CD4-positive, alpha-beta memory T cell (primary cell): Measurements from ENCODE around the gene TBL1XR1. TPM values are rescaled to one million over a fixed set of nuclear protein-coding genes. Genes with fewer than 3 reads are reported as not detected.

Experiments used
- CTCF ChIA-PET: fragments of 350-600 bp; sonication (Branson Sonifier 250); formaldehyde crosslinking; loops from one replicate; lab custom pipeline; 2021; ENCODE audit warnings: inconsistent platforms; ENCODE audit not compliant: partially characterized antibody; lab: Charles Lee
- POLR2A ChIA-PET: fragments of 350-600 bp; sonication (Branson Sonifier 250); formaldehyde crosslinking; loops from one replicate; lab custom pipeline; 2021; ENCODE audit not compliant: partially characterized antibody; lab: Charles Lee
- DNase-seq, 5 donors: peaks; one replicate each; pipeline versions ENCODE4 v3.0.0 to v3.0.0-alpha.2; 2020 to 2022; ENCODE audit warnings: mixed read lengths in 1 of 5
- H3K27ac ChIP-seq: one replicate; pipeline ENCODE4 v1.7.0; 2013; ENCODE audit warnings: low read depth, low read length
- H3K27me3 ChIP-seq: 2 replicates; pipeline ENCODE4 v1.7.0; 2013; ENCODE audit warnings: mild to moderate bottlenecking, low read length, moderate library complexity; ENCODE audit not compliant: insufficient read depth
- H3K36me3 ChIP-seq: 2 replicates; pipeline ENCODE4 v1.7.0; 2013; ENCODE audit warnings: mild to moderate bottlenecking, low read length, moderate library complexity; ENCODE audit not compliant: insufficient read depth
- H3K4me1 ChIP-seq: 2 replicates; pipeline ENCODE4 v1.7.0; 2013; ENCODE audit warnings: mild to moderate bottlenecking, low read length, moderate library complexity; ENCODE audit not compliant: insufficient read depth
- H3K4me3 ChIP-seq, 2 donors: one replicate each; pipeline ENCODE4 v1.7.0; 2013; ENCODE audit warnings: low read length in 2 of 2, mild to moderate bottlenecking in 1 of 2
- H3K9me3 ChIP-seq, 2 donors: one replicate each; pipeline ENCODE4 v1.7.0; 2013; ENCODE audit warnings: low read length in 2 of 2, control low read depth in 1 of 2; ENCODE audit not compliant: control insufficient read depth in 1 of 2
- H3K27ac Mint-ChIP-seq, 7 donors: one replicate each; pipeline ENCODE4 v1.8.0; 2020 to 2021; ENCODE audit warnings: mixed read lengths in 7 of 7, mild to moderate bottlenecking in 6 of 7, inconsistent platforms in 3 of 7, moderate library complexity in 3 of 7
- H3K27me3 Mint-ChIP-seq, 2 donors: one replicate each; pipeline ENCODE4 v1.8.0; 2020 to 2021; ENCODE audit warnings: mixed read lengths in 2 of 2
- H3K36me3 Mint-ChIP-seq, 2 donors: one replicate each; pipeline ENCODE4 v1.8.0; 2020 to 2021; ENCODE audit warnings: mixed read lengths in 2 of 2, inconsistent platforms in 1 of 2, mild to moderate bottlenecking in 1 of 2
- H3K4me1 Mint-ChIP-seq, 4 donors: one replicate each; pipeline ENCODE4 v1.8.0; 2020 to 2021; ENCODE audit warnings: mixed read lengths in 4 of 4, mild to moderate bottlenecking in 1 of 4
- H3K4me3 Mint-ChIP-seq, 8 donors: one replicate each; pipeline ENCODE4 v1.8.0; 2020 to 2021; ENCODE audit warnings: mixed read lengths in 8 of 8, mild to moderate bottlenecking in 7 of 8, moderate library complexity in 6 of 8, inconsistent platforms in 3 of 8
- H3K9me3 Mint-ChIP-seq, 8 donors: one replicate each; pipeline ENCODE4 v1.8.0; 2020 to 2021; ENCODE audit warnings: mixed read lengths in 8 of 8, mild to moderate bottlenecking in 5 of 8, inconsistent platforms in 3 of 8, moderate library complexity in 1 of 8
- intact Hi-C: fragments of 100-400 bp; cut with micrococcal nuclease; formaldehyde crosslinking; loops from one replicate; pipeline ENCODE4 v1.15.1; 2023
- polyA plus RNA-seq, 2 donors: library from polyadenylated mRNA; unstranded; fragments of 300-500 nt; fragmentation: Illumina TruSeq; gene quantifications; one replicate each; pipeline ENCODE4 v1.2.3, GENCODE V29; 2021
- total RNA-seq, 2 experiments: library from RNA; stranded (reverse); gene quantifications; one replicate each; pipeline ENCODE4 v1.2.3, GENCODE V29; 2021

The TBL1XR1 gene
- total and polyA plus RNA-seq, 4 experiments from 2014 or later = 20.1 to 172 (median 100) TPM

GRCh38 chr3:177147790-177148189 is 49.5 kb downstream of the TBL1XR1 start:
- Mint-ChIP-seq H3K4me1 (peaks cover 66 to 92% (median 75%) of the 10 kb centered on the region in 4 donors), H3K36me3 (peaks cover 0 to 4% of the 10 kb centered on the region in 2 donors), H3K27me3 (no peaks in the 10 kb centered on the region), H3K9me3 (no peaks in the 10 kb centered on the region), H3K27ac (peak overlapping the region; percentile 20 to 94 (median 89)), H3K4me3 (peak overlapping the region in 4 of 8 donors; percentile 33 to 78 (median 75))
- Histone ChIP-seq H3K9me3 (no peaks in the 10 kb centered on the region), H3K36me3 (no peaks in the 10 kb centered on the region), H3K27ac (no peak overlapping the region), H3K4me3 (no peak overlapping the region), H3K27me3 (no peaks in the 10 kb centered on the region), H3K4me1 (peaks cover 95% of the 10 kb centered on the region)
- ChIA-PET POLR2A (interaction anchor here (1.1 to 5.3 kb wide), 3 partner anchors 45 to 213 kb away, joined by 5 to 78 read pairs (median 23); partner anchors contain the start of gene TBL1XR1), CTCF (interaction anchor here (3.2 kb wide), 1 partner anchor 96 kb away, joined by 10 read pairs; no protein-coding TSS in a partner anchor)
- intact Hi-C loops = loop anchor here (2.0 to 5.0 kb wide), 2 partner anchors 49 to 90 kb away; partner anchors contain the start of gene TBL1XR1
- no peak for DNase-seq

GRCh38 chr3:177146646-177147045 is 50.6 kb downstream of the TBL1XR1 start:
- Mint-ChIP-seq H3K9me3 (no peaks in the 10 kb centered on the region), H3K36me3 (peaks cover 0 to 4% of the 10 kb centered on the region in 2 donors), H3K4me1 (peaks cover 68 to 91% (median 75%) of the 10 kb centered on the region in 4 donors), H3K4me3 (peak overlapping the region; percentile 28 to 78 (median 62)), H3K27ac (peak overlapping the region; percentile 89 to 96 (median 90)), H3K27me3 (no peaks in the 10 kb centered on the region)
- POLR2A ChIA-PET = interaction anchor here (0.8 to 5.3 kb wide), 10 partner anchors 9 to 405 kb away, joined by 3 to 78 read pairs (median 6); partner anchors contain the start of gene TBL1XR1
- CTCF ChIA-PET = interaction anchor here (2.6 to 3.2 kb wide), 3 partner anchors 49 to 95 kb away, joined by 8 to 10 read pairs (median 10); partner anchors contain the start of gene TBL1XR1
- peak overlapping the region; percentile 61 for H3K27ac ChIP-seq
- DNase-seq = no peak
- H3K4me3 ChIP-seq = no peak overlapping the region
- no peaks in the 10 kb centered on the region for H3K36me3 ChIP-seq
- H3K27me3 ChIP-seq = no peaks in the 10 kb centered on the region
- H3K4me1 ChIP-seq = peaks cover 94% of the 10 kb centered on the region
- H3K9me3 ChIP-seq = no peaks in the 10 kb centered on the region
- intact Hi-C loops = loop anchor here (2.0 to 5.0 kb wide), 2 partner anchors 50 to 89 kb away; partner anchors contain the start of gene TBL1XR1

GRCh38 chr3:177145954-177146353 is 51.3 kb downstream of the TBL1XR1 start:
- H3K4me3 Mint-ChIP-seq = peak overlapping the region; percentile 28 to 78 (median 70)
- intact Hi-C loops = loop anchor here (2.0 to 5.0 kb wide), 3 partner anchors 51 to 213 kb away; partner anchors contain the start of gene TBL1XR1
- no peaks in the 10 kb centered on the region for H3K9me3 Mint-ChIP-seq
- Histone ChIP-seq H3K4me1 (peaks cover 94% of the 10 kb centered on the region), H3K27ac (peak overlapping the region; percentile 61), H3K9me3 (no peaks in the 10 kb centered on the region), H3K27me3 (no peaks in the 10 kb centered on the region), H3K36me3 (no peaks in the 10 kb centered on the region), H3K4me3 (no peak overlapping the region)
- H3K27me3 Mint-ChIP-seq = no peaks in the 10 kb centered on the region
- DNase-seq = peak in 2 of 5 donors; percentile 17
- CTCF ChIA-PET = interaction anchor here (0.7 to 3.2 kb wide), 4 partner anchors 46 to 95 kb away, joined by 3 to 10 read pairs (median 9); partner anchors contain the start of gene TBL1XR1
- peaks cover 63 to 86% (median 72%) of the 10 kb centered on the region in 4 donors for H3K4me1 Mint-ChIP-seq
- H3K27ac Mint-ChIP-seq = peak overlapping the region; percentile 82 to 96 (median 92)
- H3K36me3 Mint-ChIP-seq = peaks cover 0 to 4% of the 10 kb centered on the region in 2 donors
- POLR2A ChIA-PET = interaction anchor here (1.2 to 5.3 kb wide), 12 partner anchors 9 to 393 kb away, joined by 3 to 78 read pairs (median 6); partner anchors contain the start of gene TBL1XR1

- Histone ChIP-seq H3K4me1 (peaks cover 93% of the 10 kb centered on the region), H3K4me3 (no peak overlapping the region), H3K9me3 (no peaks in the 10 kb centered on the region), H3K27me3 (no peaks in the 10 kb centered on the region), H3K36me3 (no peaks in the 10 kb centered on the region), H3K27ac (peak overlapping the region; percentile 61)
- H3K4me3 Mint-ChIP-seq = peak overlapping the region; percentile 57 to 78 (median 72)
- CTCF ChIA-PET = interaction anchor here (2.6 to 3.2 kb wide), 3 partner anchors 50 to 94 kb away, joined by 8 to 10 read pairs (median 10); partner anchors contain the start of gene TBL1XR1
- no peaks in the 10 kb centered on the region for H3K9me3 Mint-ChIP-seq
- peak in 1 of 5 donors; percentile 12 for DNase-seq
- POLR2A ChIA-PET = interaction anchor here (1.2 to 5.3 kb wide), 13 partner anchors 10 to 394 kb away, joined by 3 to 78 read pairs (median 6); partner anchors contain the start of gene TBL1XR1
- H3K27ac Mint-ChIP-seq = peak overlapping the region; percentile 82 to 96 (median 92)
- intact Hi-C loops = loop anchor here (2.0 to 5.0 kb wide), 2 partner anchors 88 to 213 kb away; no protein-coding TSS in a partner anchor
- peaks cover 0 to 4% of the 10 kb centered on the region in 2 donors for H3K36me3 Mint-ChIP-seq
- H3K4me1 Mint-ChIP-seq = peaks cover 63 to 84% (median 70%) of the 10 kb centered on the region in 4 donors
- no peaks in the 10 kb centered on the region for H3K27me3 Mint-ChIP-seq
These were observed 51.9 kb downstream of the TBL1XR1 start for GRCh38 chr3:177145381-177145780.

- peaks cover 0 to 4% of the 10 kb centered on the region in 2 donors for H3K36me3 Mint-ChIP-seq
- H3K27me3 ChIP-seq = no peaks in the 10 kb centered on the region
- peaks cover 60 to 84% (median 69%) of the 10 kb centered on the region in 4 donors for H3K4me1 Mint-ChIP-seq
- no peaks in the 10 kb centered on the region for H3K27me3 Mint-ChIP-seq
- DNase-seq = peak; percentile 48 to 72 (median 60)
- H3K27ac Mint-ChIP-seq = peak overlapping the region; percentile 82 to 96 (median 92)
- CTCF ChIA-PET = interaction anchor here (0.8 to 2.7 kb wide), 3 partner anchors 51 to 94 kb away, joined by 3 to 10 read pairs (median 8); partner anchors contain the start of gene TBL1XR1
- peak overlapping the region; percentile 61 for H3K27ac ChIP-seq
- H3K4me3 ChIP-seq = no peak overlapping the region
- peak overlapping the region; percentile 26 to 78 (median 70) for H3K4me3 Mint-ChIP-seq
- H3K9me3 Mint-ChIP-seq = no peaks in the 10 kb centered on the region
- intact Hi-C loops = loop anchor here (2.0 to 5.0 kb wide), 2 partner anchors 88 to 214 kb away; no protein-coding TSS in a partner anchor
- no peaks in the 10 kb centered on the region for H3K9me3 ChIP-seq
- H3K36me3 ChIP-seq = no peaks in the 10 kb centered on the region
- peaks cover 93% of the 10 kb centered on the region for H3K4me1 ChIP-seq
- POLR2A ChIA-PET = interaction anchor here (1.2 to 5.3 kb wide), 12 partner anchors 10 to 394 kb away, joined by 3 to 78 read pairs (median 6); partner anchors contain the start of gene TBL1XR1
These were observed 52.4 kb downstream of the TBL1XR1 start for GRCh38 chr3:177144922-177145321.

- ChIA-PET CTCF (interaction anchor here (1.5 kb wide), 1 partner anchor 17 kb away, joined by 4 read pairs; no protein-coding TSS in a partner anchor), POLR2A (no interaction called here)
- peaks cover 97% of the 10 kb centered on the region for H3K4me1 ChIP-seq
- H3K27me3 ChIP-seq = no peaks in the 10 kb centered on the region
- peaks cover 0 to 2% (median 0%) of the 10 kb centered on the region in 8 donors for H3K9me3 Mint-ChIP-seq
- peak overlapping the region; percentile 19 for H3K27ac ChIP-seq
- no peaks in the 10 kb centered on the region for H3K36me3 ChIP-seq
- no peaks in the 10 kb centered on the region for H3K27me3 Mint-ChIP-seq
- peak in 3 of 5 donors; percentile 14 to 45 (median 40) for DNase-seq
- peak overlapping the region in 7 of 8 donors; percentile 12 to 63 (median 52) for H3K4me3 Mint-ChIP-seq
- no peaks in the 10 kb centered on the region for H3K9me3 ChIP-seq
- peak overlapping the region; percentile 40 to 89 (median 81) for H3K27ac Mint-ChIP-seq
- peaks cover 63 to 88% (median 76%) of the 10 kb centered on the region in 4 donors for H3K4me1 Mint-ChIP-seq
- intact Hi-C loops = loop anchor here (2.0 kb wide), 1 partner anchor 15 kb away; no protein-coding TSS in a partner anchor
- H3K4me3 ChIP-seq = peak overlapping the region in 1 of 2 donors; percentile 8
- H3K36me3 Mint-ChIP-seq = peaks cover 0 to 2% of the 10 kb centered on the region in 2 donors
These were observed 55.2 kb downstream of the TBL1XR1 start for GRCh38 chr3:177141899-177142646.
